Astrocyte (in vitro differentiated cells and primary cell): ENCODE results near the gene CD160. TPM values are rescaled to one million over a fixed set of nuclear protein-coding genes. Genes with fewer than 3 reads are reported as not detected.

ENCODE experiments used
- DNase-seq: peaks from one replicate; pipeline ENCODE4 v3.0.0-alpha.2; 2010; ENCODE audit warnings: low read depth
- FAIRE-seq: peaks from 2 replicates; lab custom pipeline; 2011; peaks lifted over from hg19 to GRCh38; lab: Jason Lieb, UNC
- H2AFZ ChIP-seq: 2 replicates; pipeline ENCODE4 v1.6.0; 2012; ENCODE audit warnings: low read depth, low read length, inconsistent platforms
- H3K27ac ChIP-seq: 2 replicates; pipeline ENCODE4 v1.5.1; 2011; ENCODE audit warnings: low read depth, low read length, inconsistent platforms
- H3K27me3 ChIP-seq: 2 replicates; pipeline ENCODE4 v1.6.0; 2011; ENCODE audit warnings: low read length, inconsistent platforms; ENCODE audit not compliant: insufficient read depth
- H3K36me3 ChIP-seq: 2 replicates; pipeline ENCODE4 v1.5.1; 2011; ENCODE audit warnings: low read length, inconsistent platforms; ENCODE audit not compliant: insufficient read depth
- H3K4me1 ChIP-seq: 2 replicates; pipeline ENCODE4 v1.5.1; 2011; ENCODE audit warnings: low read length, inconsistent platforms; ENCODE audit not compliant: insufficient read depth
- H3K4me2 ChIP-seq: 2 replicates; pipeline ENCODE4 v1.6.0; 2012; ENCODE audit warnings: low read length, inconsistent platforms
- H3K4me3 ChIP-seq: 2 replicates; pipeline ENCODE4 v1.5.1; 2011; ENCODE audit warnings: low read depth, mild to moderate bottlenecking, low read length, inconsistent platforms; ENCODE audit not compliant: insufficient read depth
- H3K79me2 ChIP-seq: 2 replicates; pipeline ENCODE4 v1.6.0; 2012; ENCODE audit warnings: mild to moderate bottlenecking, low read length, inconsistent platforms; ENCODE audit not compliant: insufficient read depth
- H3K9ac ChIP-seq: 2 replicates; pipeline ENCODE4 v1.6.0; 2012; ENCODE audit warnings: mild to moderate bottlenecking, low read length, inconsistent platforms
- H3K9me3 ChIP-seq: 2 replicates; pipeline ENCODE4 v1.5.1; 2012; ENCODE audit warnings: low read depth, mild to moderate bottlenecking, low read length, inconsistent platforms; ENCODE audit not compliant: insufficient read depth
- H4K20me1 ChIP-seq: 2 replicates; pipeline ENCODE4 v1.6.0; 2012; ENCODE audit warnings: low read length, inconsistent platforms; ENCODE audit not compliant: insufficient read depth
- H3K27ac Mint-ChIP-seq: one replicate; pipeline ENCODE4 v1.8.0; 2021; ENCODE audit warnings: mild to moderate bottlenecking, mixed read lengths; ENCODE audit not compliant: unreplicated experiment
- H3K27me3 Mint-ChIP-seq: one replicate; pipeline ENCODE4 v1.8.0; 2021; ENCODE audit warnings: low read depth, mixed read lengths; ENCODE audit not compliant: unreplicated experiment
- H3K36me3 Mint-ChIP-seq: one replicate; pipeline ENCODE4 v1.8.0; 2021; ENCODE audit warnings: low read depth, mixed read lengths; ENCODE audit not compliant: unreplicated experiment
- H3K4me1 Mint-ChIP-seq: one replicate; pipeline ENCODE4 v1.8.0; 2021; ENCODE audit warnings: low read depth, mixed read lengths; ENCODE audit not compliant: unreplicated experiment
- H3K4me3 Mint-ChIP-seq: one replicate; pipeline ENCODE4 v1.8.0; 2021; ENCODE audit warnings: mild to moderate bottlenecking, moderate library complexity, mixed read lengths; ENCODE audit not compliant: unreplicated experiment
- H3K9me3 Mint-ChIP-seq: one replicate; pipeline ENCODE4 v1.8.0; 2021; ENCODE audit warnings: mild to moderate bottlenecking, mixed read lengths; ENCODE audit not compliant: unreplicated experiment
- CTCF ChIP-seq: IDR thresholded peaks from 2 replicates; pipeline ENCODE4 v1.5.1; 2011; ENCODE audit warnings: low read depth, mild to moderate bottlenecking, inconsistent platforms, low read length, moderate library complexity; ENCODE audit not compliant: insufficient read depth
- EZH2 ChIP-seq: IDR thresholded peaks from 2 replicates; pipeline ENCODE4 v1.6.1; 2012; ENCODE audit warnings: mild to moderate bottlenecking, low read length, inconsistent platforms; ENCODE audit not compliant: insufficient read depth
- total RNA-seq: library from RNA; stranded (reverse); gene quantifications from 2 replicates; pipeline ENCODE4 v1.2.1, GENCODE V29; 2021

Gene CD160
- total RNA-seq, 1 donor from 2014 or later: not detected

- Histone ChIP-seq H3K79me2 (no peaks in the 10 kb centered on the region), H3K27ac (no peak overlapping the region), H2AFZ (no peak overlapping the region), H3K4me3 (no peak overlapping the region), H3K9ac (no peak overlapping the region), H3K36me3 (peaks cover 3% of the 10 kb centered on the region), H3K9me3 (no peaks in the 10 kb centered on the region), H4K20me1 (no peaks in the 10 kb centered on the region), H3K4me2 (no peak overlapping the region), H3K4me1 (no peaks in the 10 kb centered on the region), H3K27me3 (no peaks in the 10 kb centered on the region)
- DNase-seq (no peak), FAIRE-seq (no peak)
- Mint-ChIP-seq H3K27me3 (no peaks in the 10 kb centered on the region), H3K9me3 (no peaks in the 10 kb centered on the region), H3K4me1 (no peaks in the 10 kb centered on the region), H3K27ac (no peak overlapping the region), H3K4me3 (no peak overlapping the region), H3K36me3 (peaks cover 21% of the 10 kb centered on the region)
- TF ChIP-seq EZH2 (no peak), CTCF (no peak)
Measured at GRCh38 chr1:145771056-145771455, 51.8 kb downstream of the CD160 start.

- TF ChIP-seq CTCF (no peak), EZH2 (no peak)
- no peak for FAIRE-seq
- H3K27me3 Mint-ChIP-seq: no peaks in the 10 kb centered on the region
- no peak overlapping the region for H3K4me3 ChIP-seq
- H4K20me1 ChIP-seq: no peaks in the 10 kb centered on the region
- H3K4me1 Mint-ChIP-seq: no peaks in the 10 kb centered on the region
- H2AFZ ChIP-seq: no peak overlapping the region
- DNase-seq: no peak
- no peaks in the 10 kb centered on the region for H3K9me3 Mint-ChIP-seq
- peaks cover 7% of the 10 kb centered on the region for H3K79me2 ChIP-seq
- H3K4me2 ChIP-seq: no peak overlapping the region
- no peak overlapping the region for H3K4me3 Mint-ChIP-seq
- peaks cover 16% of the 10 kb centered on the region for H3K36me3 Mint-ChIP-seq
- no peak overlapping the region for H3K27ac ChIP-seq
- H3K36me3 ChIP-seq: peaks cover 3% of the 10 kb centered on the region
- H3K9me3 ChIP-seq: no peaks in the 10 kb centered on the region
- no peak overlapping the region for H3K9ac ChIP-seq
- H3K27ac Mint-ChIP-seq: no peak overlapping the region
- no peaks in the 10 kb centered on the region for H3K4me1 ChIP-seq
- H3K27me3 ChIP-seq: no peaks in the 10 kb centered on the region
Measured at GRCh38 chr1:145773423-145773822, 54.1 kb downstream of the CD160 start.

- H3K36me3 Mint-ChIP-seq: peaks cover 5% of the 10 kb centered on the region
- H3K79me2 ChIP-seq: peaks cover 16% of the 10 kb centered on the region
- H4K20me1 ChIP-seq: no peaks in the 10 kb centered on the region
- peaks cover 8% of the 10 kb centered on the region for H3K4me1 Mint-ChIP-seq
- peaks cover 4% of the 10 kb centered on the region for H3K36me3 ChIP-seq
- H3K9me3 Mint-ChIP-seq: no peaks in the 10 kb centered on the region
- no peak overlapping the region for H3K27ac Mint-ChIP-seq
- no peak overlapping the region for H3K27ac ChIP-seq
- H3K9ac ChIP-seq: no peak overlapping the region
- H3K4me3 Mint-ChIP-seq: no peak overlapping the region
- no peaks in the 10 kb centered on the region for H3K9me3 ChIP-seq
- FAIRE-seq: no peak
- H3K4me1 ChIP-seq: peaks cover 4% of the 10 kb centered on the region
- H3K27me3 Mint-ChIP-seq: no peaks in the 10 kb centered on the region
- TF ChIP-seq CTCF: no peak
- TF ChIP-seq EZH2: no peak
- no peak for DNase-seq
- H2AFZ ChIP-seq: no peak overlapping the region
- H3K4me3 ChIP-seq: no peak overlapping the region
- H3K4me2 ChIP-seq: no peak overlapping the region
- H3K27me3 ChIP-seq: no peaks in the 10 kb centered on the region
Measured at GRCh38 chr1:145777357-145778145, 58.3 kb downstream of the CD160 start.
